HG03469 (cell line): Measurements from ENCODE around the gene CTNNA2.

Experiments used
- ATAC-seq: cut with Tn5 transposase; IDR thresholded peaks from one replicate; pipeline ENCODE4 v1.9.1; 2021; ENCODE audit warnings: mild to moderate bottlenecking, moderate library complexity, moderate number of reproducible peaks; ENCODE audit not compliant: unreplicated experiment

The CTNNA2 gene

DNA sequence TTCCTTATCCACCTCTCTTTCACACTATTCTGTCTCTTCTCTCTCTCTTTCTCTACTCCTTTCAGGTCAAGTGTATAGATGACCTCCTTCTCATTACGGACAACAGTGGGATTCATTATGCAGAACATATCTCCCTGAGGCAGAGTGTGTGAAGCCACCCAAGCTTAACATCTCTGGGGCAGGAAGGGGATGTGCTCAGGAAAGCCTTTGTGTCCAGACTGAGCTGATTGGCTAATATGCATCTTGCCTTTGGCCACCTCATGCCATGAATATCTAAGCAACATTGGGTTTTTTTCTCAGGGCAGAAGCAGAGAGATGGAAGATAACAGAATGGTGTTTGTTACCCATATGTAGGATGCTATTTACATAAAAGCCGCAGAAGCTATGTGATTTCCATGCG, 1003.1 kb downstream of the CTNNA2 start:
- no peak for ATAC-seq

DNA sequence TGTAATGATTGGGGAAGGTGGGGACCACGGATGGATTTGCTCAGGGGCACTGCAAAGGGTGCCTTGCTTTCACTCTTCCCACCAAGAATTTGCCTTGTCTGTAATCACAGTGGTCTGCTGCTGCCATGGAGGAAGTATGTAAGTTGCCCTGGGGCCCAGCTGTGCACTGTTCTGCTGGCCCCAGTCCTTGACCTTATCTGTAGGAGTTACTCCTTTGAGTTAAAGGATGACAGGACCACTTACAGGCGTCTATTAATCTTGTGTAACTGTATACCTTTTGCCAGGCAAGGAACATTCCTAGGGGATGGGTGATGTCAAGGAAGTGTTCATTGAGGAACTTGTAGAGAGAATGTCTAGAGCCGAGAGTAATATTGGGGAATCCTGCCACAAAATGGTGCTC, 1004.5 kb downstream of the CTNNA2 start:
- no peak for ATAC-seq

- ATAC-seq = no peak
Measured at GRCh38 chr2:80519121-80519643, 1006.3 kb downstream of the CTNNA2 start.

DNA sequence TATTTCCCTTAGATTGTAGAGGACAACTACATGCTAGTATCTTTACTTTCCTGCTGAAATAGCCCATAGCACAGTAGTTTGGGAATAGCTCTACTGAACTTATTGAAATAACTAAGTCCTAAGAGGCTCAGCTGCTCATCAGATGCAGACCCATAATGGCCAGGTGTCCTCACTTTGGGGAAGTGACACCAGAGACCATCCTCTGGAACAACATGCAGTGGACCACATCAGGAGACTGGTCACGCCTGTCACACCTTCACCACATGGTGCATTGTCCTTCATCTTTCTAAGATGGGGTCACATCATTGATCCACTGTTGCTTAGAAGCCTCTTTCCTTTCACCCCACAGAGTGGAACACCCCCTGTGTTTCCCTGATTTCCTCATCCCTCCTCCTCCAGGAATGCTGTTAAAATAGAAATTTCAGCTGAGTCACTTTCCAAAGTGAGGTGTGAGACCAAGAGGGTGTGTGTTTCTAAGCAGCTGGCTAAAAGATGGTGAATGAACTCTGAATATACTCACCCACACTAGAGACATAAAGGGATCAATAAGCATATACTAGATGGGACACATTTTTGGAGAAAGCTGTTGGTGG, 1006.9 kb downstream of the CTNNA2 start:
- ATAC-seq = no peak

- peak; percentile 65 for ATAC-seq
Measured at GRCh38 chr2:80525152-80525551, 1012.3 kb downstream of the CTNNA2 start.

DNA sequence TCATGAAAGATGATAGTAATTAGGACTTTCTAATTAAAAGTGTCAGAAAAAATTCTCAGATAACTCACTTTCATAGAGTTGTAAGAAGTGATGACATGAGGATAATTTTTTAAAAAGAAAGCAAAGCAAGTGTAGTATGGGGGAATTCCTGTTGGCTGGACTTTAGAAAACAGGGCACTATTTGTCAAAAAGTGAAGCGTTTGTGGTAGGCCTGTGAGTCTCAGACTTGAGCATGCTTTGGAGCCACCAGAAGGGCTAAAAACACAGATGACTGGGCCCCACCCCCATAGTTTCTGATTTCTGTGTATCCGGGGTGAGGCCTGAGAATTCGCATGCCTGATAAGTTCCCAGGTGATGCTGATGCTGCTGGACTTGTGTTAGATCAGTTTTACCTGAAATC, 1014.3 kb downstream of the CTNNA2 start:
- ATAC-seq = no peak

DNA sequence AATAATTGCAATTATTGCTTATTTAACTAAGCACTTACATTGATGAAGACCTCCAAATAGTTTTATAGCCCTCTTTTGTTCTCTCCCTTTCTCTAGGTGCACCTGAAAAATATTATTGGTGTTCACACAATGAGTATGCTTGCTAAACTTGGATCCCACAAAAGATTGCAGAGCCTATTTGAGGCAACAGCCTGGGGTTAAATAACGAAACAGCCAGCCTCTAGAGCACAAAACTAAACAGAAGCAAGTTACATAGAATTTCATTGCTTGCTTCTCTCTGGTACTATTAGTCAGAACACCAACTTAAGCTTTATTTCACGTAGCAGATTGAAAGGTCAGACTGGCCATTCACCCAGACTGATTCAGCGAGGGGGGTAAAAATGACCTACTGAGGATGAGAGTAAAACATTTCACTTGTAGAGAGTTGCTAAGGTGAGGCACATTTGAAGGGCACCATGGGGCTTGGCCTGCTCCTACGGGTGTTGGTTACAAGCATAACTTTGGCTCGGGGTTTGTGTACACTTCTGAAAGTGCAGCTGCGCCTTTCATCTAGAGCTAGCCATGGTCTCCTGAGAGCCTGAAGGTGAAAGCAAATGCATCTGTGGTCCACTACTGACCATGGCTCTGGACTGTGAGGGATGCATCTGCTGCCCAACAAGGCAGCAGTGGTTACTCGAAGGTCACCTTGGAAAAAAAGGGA, 1016.8 kb downstream of the CTNNA2 start:
- no peak for ATAC-seq

DNA sequence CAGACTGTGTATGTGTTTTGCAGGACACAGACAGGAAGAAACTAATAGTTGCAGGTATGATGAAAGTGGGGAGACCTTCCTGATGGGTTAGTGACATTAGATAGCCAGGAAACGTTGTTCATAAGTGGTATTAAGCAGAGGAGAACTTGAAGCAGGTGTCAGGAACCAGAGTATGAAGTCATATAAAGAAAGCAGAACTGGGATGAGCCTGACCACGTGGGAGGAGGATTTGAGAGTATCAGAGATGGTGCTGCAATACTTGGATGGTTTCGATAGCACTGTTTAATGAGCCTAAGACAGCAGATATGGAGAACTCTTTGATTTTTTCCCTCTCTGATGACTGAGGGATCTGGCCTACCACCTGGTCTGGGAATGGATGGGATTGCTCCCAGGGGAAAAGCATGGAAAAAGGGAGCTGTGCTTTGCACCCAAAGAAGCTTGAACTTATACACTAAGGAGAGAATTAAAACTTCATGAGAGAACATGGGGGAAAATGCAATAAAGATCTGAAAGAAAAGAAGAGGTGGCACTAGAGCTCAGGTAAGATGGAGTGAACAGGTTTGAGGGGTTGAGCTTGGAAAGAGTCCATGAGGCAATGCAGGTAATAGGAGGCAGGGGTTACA, 1017.7 kb downstream of the CTNNA2 start:
- ATAC-seq = peak; percentile 56

DNA sequence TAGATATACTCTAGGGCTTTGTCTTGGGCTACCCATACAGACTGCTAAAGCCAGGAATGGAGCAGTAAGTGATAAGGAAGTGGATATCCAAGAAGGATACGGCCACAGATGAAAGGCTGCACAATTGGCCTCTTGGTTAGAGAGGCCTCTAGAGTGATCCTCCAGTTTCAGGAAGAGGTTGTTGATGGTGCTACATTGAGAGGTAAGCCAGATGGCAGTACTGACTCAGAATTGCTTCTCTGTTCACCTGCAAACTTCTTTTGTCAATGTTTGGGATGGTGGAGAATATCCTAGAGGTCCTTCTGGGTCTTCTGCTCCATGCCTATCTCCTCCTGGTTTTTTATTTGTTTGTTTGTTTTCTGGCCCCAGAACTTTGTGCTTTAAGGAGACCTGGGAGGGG, 1018.5 kb downstream of the CTNNA2 start:
- no peak for ATAC-seq

DNA sequence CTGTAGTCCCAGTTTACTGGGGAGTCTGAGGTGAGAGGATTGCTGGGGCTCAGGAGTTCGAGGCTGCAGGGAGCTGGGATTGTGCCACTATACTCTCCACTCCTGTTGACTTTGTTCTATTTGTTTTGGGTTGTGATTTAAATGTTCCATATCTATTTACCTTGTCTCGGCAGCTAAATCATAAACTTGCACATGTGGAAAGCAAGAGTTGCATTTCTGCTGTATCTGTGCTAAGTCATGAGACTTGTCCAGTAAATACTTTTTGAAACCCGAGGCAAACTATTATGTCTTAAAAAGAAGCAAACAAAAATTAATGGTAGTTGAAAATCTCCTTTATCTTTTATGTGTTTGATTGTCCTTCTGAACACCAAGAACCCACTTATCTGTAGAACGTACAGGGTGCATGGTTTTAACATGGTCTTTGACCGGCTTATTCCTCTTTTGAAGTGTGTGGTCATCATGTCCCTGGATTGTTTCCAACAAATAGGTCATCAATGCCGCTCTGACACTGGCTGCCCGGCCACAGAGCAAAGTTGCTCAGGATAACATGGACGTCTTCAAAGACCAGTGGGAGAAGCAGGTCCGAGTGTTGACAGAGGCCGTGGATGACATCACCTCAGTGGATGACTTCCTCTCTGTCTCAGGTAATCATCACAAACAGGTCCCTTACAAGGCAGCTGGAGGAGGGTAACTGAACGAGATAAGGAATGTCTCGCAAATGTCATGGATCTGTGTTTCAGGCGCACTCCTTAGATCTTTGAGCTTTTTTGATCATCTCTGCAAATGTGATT, 1032.8 kb downstream of the CTNNA2 start:
- ATAC-seq = no peak

DNA sequence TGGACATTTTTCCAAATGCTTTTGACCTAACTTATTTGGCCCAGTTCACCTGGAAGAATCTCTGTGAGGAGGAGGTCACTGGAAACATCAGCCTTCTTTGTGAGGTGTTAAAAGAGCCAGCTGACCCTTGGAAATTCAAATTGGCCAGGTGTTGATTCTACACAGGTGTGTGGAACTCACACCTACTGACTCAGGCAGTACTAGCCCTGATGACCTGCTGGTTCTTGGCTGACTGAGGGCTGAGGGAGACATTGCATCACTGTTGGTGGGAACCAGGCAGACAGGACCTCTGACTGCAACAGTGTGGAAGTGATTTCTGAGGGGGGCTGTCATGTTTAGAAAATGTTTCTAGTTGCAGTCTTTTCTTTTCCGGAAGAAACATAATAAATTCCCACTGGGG, 1033.9 kb downstream of the CTNNA2 start:
- no peak for ATAC-seq

- ATAC-seq = no peak
Measured at GRCh38 chr2:80547344-80547743, 1034.5 kb downstream of the CTNNA2 start.

DNA sequence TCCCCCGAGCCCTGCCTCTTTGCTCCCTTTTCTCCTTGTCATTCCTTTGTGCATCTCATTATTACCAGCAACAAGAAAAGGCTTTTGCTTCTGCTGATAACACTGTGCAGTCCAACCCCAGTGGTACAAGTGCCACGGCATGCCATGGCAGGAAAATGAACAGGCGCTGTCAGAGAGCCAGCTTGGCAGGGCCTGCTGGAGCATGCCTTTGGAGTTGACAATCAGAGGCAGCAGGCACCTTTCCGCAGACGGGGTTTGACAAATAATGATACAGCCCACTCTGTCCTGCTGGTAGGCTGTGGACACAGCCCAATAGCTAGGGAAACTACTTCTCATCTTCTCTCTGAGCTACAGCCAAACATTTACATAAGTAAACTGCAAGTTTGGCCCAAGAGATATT, 1035.6 kb downstream of the CTNNA2 start:
- no peak for ATAC-seq

- no peak for ATAC-seq
Measured at GRCh38 chr2:80549901-80550300, 1037.0 kb downstream of the CTNNA2 start.

DNA sequence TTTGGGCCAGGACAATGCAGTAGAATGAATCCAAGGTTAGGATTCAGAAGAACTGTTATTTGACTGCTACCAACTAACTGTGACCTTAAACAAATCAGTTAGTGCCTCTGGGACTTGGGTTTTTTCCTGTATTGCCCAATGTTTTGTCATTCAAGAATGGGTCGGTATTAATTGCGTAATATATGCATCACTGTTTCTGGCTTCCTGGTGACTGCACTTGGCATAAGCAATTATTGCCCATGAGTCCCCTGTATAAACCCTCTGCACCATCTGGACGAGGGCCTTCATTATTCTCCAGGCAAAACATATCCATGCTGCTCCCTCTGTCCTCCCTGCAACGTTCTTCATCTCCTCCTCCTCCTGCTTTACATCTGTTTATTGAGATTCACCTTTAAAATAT, 1047.5 kb downstream of the CTNNA2 start:
- ATAC-seq = no peak

- ATAC-seq = no peak
Measured at GRCh38 chr2:80568011-80568410, 1055.2 kb downstream of the CTNNA2 start.

DNA sequence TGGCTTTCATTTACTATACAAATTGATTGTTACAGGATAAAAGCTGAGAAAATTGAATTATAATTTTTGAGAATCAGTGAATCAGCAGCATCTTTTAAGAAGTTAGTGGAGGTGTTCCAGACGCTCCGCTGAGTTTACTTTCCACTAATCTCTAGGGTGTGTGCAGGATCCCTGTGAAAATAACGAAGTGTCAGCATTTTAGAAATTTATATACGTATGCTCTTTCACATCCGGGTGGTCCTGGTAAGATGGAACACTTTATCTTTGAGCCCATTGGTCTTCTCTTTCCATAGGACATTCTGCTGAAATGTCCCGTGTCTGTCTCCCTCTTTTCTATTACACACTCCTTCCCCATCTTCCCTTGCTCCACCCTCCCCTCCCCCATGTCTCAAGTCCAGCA, 1060.3 kb downstream of the CTNNA2 start:
- ATAC-seq = no peak

DNA sequence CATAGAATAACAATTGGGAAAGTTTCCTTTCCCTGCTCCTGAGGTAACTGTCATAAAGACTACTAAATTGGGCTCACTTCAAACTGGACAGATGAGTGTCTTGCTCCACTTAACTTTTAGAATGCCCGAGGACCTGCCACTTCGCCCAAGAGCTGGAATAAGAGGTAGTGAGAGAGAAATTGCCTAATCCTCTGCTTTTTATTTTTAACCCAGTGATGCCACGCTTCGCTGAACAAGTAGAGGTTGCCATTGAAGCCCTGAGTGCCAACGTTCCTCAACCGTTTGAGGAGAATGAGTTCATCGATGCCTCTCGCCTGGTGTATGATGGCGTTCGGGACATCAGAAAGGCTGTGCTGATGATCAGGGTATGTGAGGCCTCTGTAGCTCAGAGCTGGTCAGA, 1061.1 kb downstream of the CTNNA2 start:
- ATAC-seq = no peak

GRCh38 chr2:80579756-80580155, 1066.9 kb downstream of the CTNNA2 start:
- ATAC-seq = no peak

GRCh38 chr2:80591233-80591632, 1078.4 kb downstream of the CTNNA2 start:
- no peak for ATAC-seq

DNA sequence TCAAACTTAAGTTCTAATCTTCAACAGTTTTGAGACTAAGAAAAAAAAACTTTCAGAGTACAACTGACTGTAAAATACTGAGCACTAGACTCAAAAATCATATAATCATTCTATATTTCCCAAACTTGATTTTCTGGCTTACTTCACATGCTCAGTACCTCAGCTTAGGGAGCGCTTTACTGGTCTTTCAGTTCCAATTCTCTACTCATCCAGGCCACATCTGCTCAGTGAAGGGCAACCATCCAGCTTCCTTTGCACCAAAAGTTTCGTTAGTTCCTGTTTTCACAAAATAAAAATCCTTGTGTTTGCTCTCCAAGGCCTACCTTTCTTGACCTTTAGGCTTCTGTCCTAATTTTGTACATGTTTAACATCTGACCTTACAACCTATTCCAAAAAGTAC, 1079.3 kb downstream of the CTNNA2 start:
- no peak for ATAC-seq
